ENCODE results near the gene AGO1.
"Not testable (repeated sequence)": the region's sequence is repeated elsewhere in the genome, so short reads cannot be mapped to it uniquely, and the experiment has no call there.

AGO1 gene

GRCh38 chr1:35882945-35883634, at the start of gene AGO1:
Gene AGO1, plus strand, starts transcription at chr1:35883209. Its CDS starts 213 bp downstream, at chr1:35883422.
- DNase-seq = peak; percentile 86

- no peak for DNase-seq
These were observed 49.6 kb upstream of the AGO1 start for GRCh38 chr1:35833395-35833794.

- no peak for DNase-seq
These were observed 48.8 kb upstream of the AGO1 start for GRCh38 chr1:35834218-35834617.

GRCh38 chr1:35835398-35835797, 47.6 kb upstream of the AGO1 start:
- DNase-seq = peak; percentile 79

GRCh38 chr1:35836734-35837133, 46.3 kb upstream of the AGO1 start:
- DNase-seq = no peak

- DNase-seq = no peak
These were observed 44.2 kb upstream of the AGO1 start for GRCh38 chr1:35838693-35839245.

GRCh38 chr1:35844826-35845225, 38.2 kb upstream of the AGO1 start:
- DNase-seq = no peak

- no peak for DNase-seq
These were observed 37.2 kb upstream of the AGO1 start for GRCh38 chr1:35845766-35846165.

- DNase-seq = no peak
These were observed 35.0 kb upstream of the AGO1 start for GRCh38 chr1:35847935-35848565.

- DNase-seq = no peak
These were observed 33.0 kb upstream of the AGO1 start for GRCh38 chr1:35850051-35850450.

- DNase-seq = no peak
These were observed 32.3 kb upstream of the AGO1 start for GRCh38 chr1:35850716-35851115.

GRCh38 chr1:35851132-35851869, 31.7 kb upstream of the AGO1 start:
- DNase-seq = no peak

GRCh38 chr1:35852241-35852640, 30.8 kb upstream of the AGO1 start:
- DNase-seq = no peak

- DNase-seq = no peak
These were observed 27.9 kb upstream of the AGO1 start for GRCh38 chr1:35854989-35855700.

GRCh38 chr1:35856964-35857363, 26.0 kb upstream of the AGO1 start:
- DNase-seq = no peak

GRCh38 chr1:35857830-35858229, 25.2 kb upstream of the AGO1 start:
- no peak for DNase-seq

GRCh38 chr1:35860696-35861095, 22.3 kb upstream of the AGO1 start:
- DNase-seq = no peak

- no peak for DNase-seq
These were observed 19.9 kb upstream of the AGO1 start for GRCh38 chr1:35863136-35863535.

- DNase-seq = no peak
These were observed 19.0 kb upstream of the AGO1 start for GRCh38 chr1:35863881-35864625.

GRCh38 chr1:35864813-35865212, 18.2 kb upstream of the AGO1 start:
- no peak for DNase-seq

GRCh38 chr1:35866991-35867390, 16.0 kb upstream of the AGO1 start:
- DNase-seq = no peak

- not testable (repeated sequence) for DNase-seq
These were observed 13.6 kb upstream of the AGO1 start for GRCh38 chr1:35869245-35869950.

Data from NCI-H146 (cell line).